ENCODE data around the gene CTSV.
"Not testable (repeated sequence)": the region's sequence is repeated elsewhere in the genome, so short reads cannot be mapped to it uniquely, and the experiment has no call there.

The CTSV gene

GRCh38 chr9:97075289-97075985 lies 36.5 kb upstream of the CTSV start:
- H3K27ac ChIP-seq: no peak overlapping the region
- no peak for DNase-seq (ENCODE audit: low spot score)
- no peak overlapping the region for H3K4me3 ChIP-seq
- TF ChIP-seq, protein P1, sequence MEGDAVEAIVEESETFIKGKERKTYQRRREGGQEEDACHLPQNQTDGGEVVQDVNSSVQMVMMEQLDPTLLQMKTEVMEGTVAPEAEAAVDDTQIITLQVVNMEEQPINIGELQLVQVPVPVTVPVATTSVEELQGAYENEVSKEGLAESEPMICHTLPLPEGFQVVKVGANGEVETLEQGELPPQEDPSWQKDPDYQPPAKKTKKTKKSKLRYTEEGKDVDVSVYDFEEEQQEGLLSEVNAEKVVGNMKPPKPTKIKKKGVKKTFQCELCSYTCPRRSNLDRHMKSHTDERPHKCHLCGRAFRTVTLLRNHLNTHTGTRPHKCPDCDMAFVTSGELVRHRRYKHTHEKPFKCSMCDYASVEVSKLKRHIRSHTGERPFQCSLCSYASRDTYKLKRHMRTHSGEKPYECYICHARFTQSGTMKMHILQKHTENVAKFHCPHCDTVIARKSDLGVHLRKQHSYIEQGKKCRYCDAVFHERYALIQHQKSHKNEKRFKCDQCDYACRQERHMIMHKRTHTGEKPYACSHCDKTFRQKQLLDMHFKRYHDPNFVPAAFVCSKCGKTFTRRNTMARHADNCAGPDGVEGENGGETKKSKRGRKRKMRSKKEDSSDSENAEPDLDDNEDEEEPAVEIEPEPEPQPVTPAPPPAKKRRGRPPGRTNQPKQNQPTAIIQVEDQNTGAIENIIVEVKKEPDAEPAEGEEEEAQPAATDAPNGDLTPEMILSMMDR (IDR thresholded peaks at IDR 0.05): no peak

DNA sequence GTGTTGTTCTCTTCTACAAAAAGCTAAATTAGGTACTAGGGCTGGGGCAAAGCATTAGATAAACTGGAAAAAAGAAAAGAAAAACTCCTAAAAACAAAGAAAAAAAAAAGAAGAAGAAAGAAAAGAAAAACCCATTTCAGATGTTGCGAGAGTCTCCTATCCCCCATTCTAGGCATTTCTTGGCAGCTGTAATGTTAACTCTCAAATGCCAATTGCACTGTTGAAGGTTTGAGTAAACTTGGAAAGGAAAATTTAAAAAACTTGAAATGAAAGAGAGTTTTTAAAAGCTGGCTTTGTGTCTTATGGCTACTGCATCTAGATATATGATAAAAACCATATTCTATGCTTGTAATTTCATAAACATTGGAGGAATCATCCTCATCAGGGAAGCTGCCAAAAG lies 34.6 kb upstream of the CTSV start:
- Histone ChIP-seq H3K4me3 (no peak overlapping the region), H3K27ac (no peak overlapping the region)
- TF ChIP-seq, protein P1 (IDR thresholded peaks at IDR 0.05): no peak
- no peak for DNase-seq (ENCODE audit: low spot score)

- TF ChIP-seq, protein P1 (IDR thresholded peaks at IDR 0.05): no peak
- no peak for DNase-seq (ENCODE audit: low spot score)
- no peak overlapping the region for H3K27ac ChIP-seq
- no peak overlapping the region for H3K4me3 ChIP-seq
These were observed 33.4 kb upstream of the CTSV start for GRCh38 chr9:97072285-97072776.

GRCh38 chr9:97070325-97070724 lies 31.4 kb upstream of the CTSV start:
- not testable (repeated sequence) for DNase-seq (ENCODE audit: low spot score); H3K27ac ChIP-seq; H3K4me3 ChIP-seq

- TF ChIP-seq, protein P1 (IDR thresholded peaks at IDR 0.05): no peak
- DNase-seq (ENCODE audit: low spot score): no peak
These were observed 28.5 kb upstream of the CTSV start for GRCh38 chr9:97067490-97067889.

DNA sequence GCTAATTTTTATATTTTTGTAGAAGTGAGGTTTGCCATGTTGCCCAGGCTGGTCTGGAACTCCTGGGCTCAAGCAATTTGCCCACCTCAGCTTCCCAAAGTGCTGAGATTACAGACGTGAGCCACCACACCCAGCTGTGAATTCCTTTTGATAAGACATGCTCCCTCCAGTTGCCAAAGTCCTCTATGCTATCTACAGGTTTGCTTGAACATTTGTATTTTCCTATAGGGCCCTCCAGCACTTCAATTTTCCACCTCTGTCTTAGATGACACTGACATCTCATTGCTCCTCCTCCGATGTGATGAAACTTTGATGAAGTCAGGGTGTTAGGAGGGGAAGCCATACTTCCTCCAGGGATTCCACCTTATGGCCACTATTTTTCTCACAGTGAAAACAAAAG lies 25.2 kb upstream of the CTSV start:
- no peak overlapping the region for H3K4me3 ChIP-seq
- no peak overlapping the region for H3K27ac ChIP-seq
- TF ChIP-seq, protein P1 (IDR thresholded peaks at IDR 0.05): no peak
- DNase-seq (ENCODE audit: low spot score): no peak

More at GRCh38 chr9:97067490-97067889, 28.5 kb upstream of the CTSV start:
- Histone ChIP-seq H3K27ac (no peak overlapping the region), H3K4me3 (no peak overlapping the region)

DNA sequence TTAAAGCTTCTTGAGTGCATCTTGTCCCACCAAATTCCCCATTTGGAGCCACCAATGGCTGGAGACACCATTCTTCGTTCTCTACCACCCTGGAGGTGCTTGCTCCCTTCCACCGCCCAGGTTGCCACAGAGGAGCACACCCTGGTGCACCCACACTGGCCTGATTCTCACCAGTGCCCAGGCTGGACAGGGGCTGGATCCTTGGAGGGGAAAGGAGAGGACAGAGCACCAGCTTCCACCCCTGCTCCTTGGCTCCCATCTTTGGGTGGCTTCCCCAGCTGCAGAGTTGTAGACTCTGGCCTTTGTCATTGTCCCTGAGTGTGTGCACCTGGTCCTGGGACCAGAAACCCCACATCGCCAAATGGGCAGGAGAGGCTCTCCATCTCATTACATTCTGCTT lies 21.9 kb upstream of the CTSV start:
- no peak overlapping the region for H3K27ac ChIP-seq
- TF ChIP-seq, protein P1 (IDR thresholded peaks at IDR 0.05): no peak
- H3K4me3 ChIP-seq: no peak overlapping the region
- no peak for DNase-seq (ENCODE audit: low spot score)

All from coronary artery (tissue), 2 donors.